Cardiac fibroblast (primary cell): ENCODE data around the gene CDK2AP2.
"Not testable (repeated sequence)": the region's sequence is repeated elsewhere in the genome, so short reads cannot be mapped to it uniquely, and the experiment has no call there.

Experiments
- DNase-seq, 2 donors: peaks; one replicate each; pipeline versions ENCODE4 v3.0.0 to v3.0.0-alpha.2; 2010; ENCODE audit warnings: low read depth in 2 of 2
- H3K4me3 ChIP-seq, 2 donors: replicated peaks in 1 of 2; 1 replicate in 1 of 2; 2 replicates in 1 of 2; pipeline ENCODE4 v1.5.1; 2011; ENCODE audit warnings: low read depth in 2 of 2, low read length in 2 of 2, mild to moderate bottlenecking in 2 of 2, moderate library complexity in 1 of 2
- TF ChIP-seq, protein P1 (sequence below): IDR thresholded peaks from one replicate; pipeline ENCODE4 v1.5.1; 2011; ENCODE audit warnings: low read depth, mild to moderate bottlenecking, low read length, inconsistent platforms

CDK2AP2 gene, protein sequence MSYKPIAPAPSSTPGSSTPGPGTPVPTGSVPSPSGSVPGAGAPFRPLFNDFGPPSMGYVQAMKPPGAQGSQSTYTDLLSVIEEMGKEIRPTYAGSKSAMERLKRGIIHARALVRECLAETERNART

GRCh38 chr11:67507864-67508485 lies at the start of gene CDK2AP2:
TSS of gene CDK2AP2 (minus strand) at chr11:67508162. CDS start at chr11:67508082, 80 bp downstream.
- peak within 1 kb of the TSS; percentile 73 to 91 for H3K4me3 ChIP-seq
- peak; percentile 100 for DNase-seq
- TF ChIP-seq, protein P1, sequence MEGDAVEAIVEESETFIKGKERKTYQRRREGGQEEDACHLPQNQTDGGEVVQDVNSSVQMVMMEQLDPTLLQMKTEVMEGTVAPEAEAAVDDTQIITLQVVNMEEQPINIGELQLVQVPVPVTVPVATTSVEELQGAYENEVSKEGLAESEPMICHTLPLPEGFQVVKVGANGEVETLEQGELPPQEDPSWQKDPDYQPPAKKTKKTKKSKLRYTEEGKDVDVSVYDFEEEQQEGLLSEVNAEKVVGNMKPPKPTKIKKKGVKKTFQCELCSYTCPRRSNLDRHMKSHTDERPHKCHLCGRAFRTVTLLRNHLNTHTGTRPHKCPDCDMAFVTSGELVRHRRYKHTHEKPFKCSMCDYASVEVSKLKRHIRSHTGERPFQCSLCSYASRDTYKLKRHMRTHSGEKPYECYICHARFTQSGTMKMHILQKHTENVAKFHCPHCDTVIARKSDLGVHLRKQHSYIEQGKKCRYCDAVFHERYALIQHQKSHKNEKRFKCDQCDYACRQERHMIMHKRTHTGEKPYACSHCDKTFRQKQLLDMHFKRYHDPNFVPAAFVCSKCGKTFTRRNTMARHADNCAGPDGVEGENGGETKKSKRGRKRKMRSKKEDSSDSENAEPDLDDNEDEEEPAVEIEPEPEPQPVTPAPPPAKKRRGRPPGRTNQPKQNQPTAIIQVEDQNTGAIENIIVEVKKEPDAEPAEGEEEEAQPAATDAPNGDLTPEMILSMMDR: no peak

DNA sequence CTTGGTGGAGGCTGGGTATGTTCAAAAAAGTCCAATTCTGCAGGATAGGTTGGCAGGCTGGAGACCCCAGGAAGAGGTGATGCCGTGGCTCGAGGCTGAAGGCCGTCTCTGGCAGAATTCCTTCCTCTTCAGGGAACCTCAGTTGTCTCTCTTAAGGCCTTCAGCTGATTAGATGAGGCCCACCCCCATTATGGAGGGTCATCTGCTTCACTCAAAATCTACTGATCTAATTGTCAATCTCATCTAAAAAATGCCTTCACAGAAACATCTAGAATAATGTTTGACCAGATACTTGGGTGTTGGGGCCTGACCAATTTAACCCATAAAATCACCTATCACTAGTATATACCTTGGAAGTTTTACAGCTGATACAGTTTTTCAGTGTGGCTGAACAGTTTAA lies 48.3 kb upstream of the CDK2AP2 start:
- no peak overlapping the region for H3K4me3 ChIP-seq
- TF ChIP-seq, protein P1: no peak
- DNase-seq: no peak

- DNase-seq, H3K4me3 ChIP-seq: not testable (repeated sequence)
Measured at GRCh38 chr11:67551697-67552096, 43.7 kb upstream of the CDK2AP2 start.

DNA sequence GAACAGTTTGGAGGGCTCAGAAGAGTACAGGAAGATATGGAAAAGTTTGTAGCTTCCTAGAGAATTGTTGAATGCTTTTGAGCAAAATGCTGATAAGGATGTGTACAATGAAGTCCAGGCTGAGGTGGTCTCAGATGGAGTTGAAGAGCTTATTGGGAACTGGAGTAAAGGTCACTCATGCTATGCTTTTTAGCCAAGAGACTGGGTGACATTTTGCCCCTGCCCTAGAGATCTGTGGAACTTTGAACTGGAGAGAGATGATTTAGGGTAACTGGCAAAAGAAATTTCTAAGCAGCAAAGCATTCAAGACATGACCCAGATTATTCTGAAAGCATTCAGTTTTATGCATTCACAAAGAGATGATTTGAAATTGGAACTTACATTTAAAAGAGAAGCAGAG lies 43.2 kb upstream of the CDK2AP2 start:
- no peak for DNase-seq
- TF ChIP-seq, protein P1: no peak
- H3K4me3 ChIP-seq: no peak overlapping the region

GRCh38 chr11:67548555-67549110 lies 40.7 kb upstream of the CDK2AP2 start:
- DNase-seq: no peak
- TF ChIP-seq, protein P1: no peak
- H3K4me3 ChIP-seq: no peak overlapping the region

DNA sequence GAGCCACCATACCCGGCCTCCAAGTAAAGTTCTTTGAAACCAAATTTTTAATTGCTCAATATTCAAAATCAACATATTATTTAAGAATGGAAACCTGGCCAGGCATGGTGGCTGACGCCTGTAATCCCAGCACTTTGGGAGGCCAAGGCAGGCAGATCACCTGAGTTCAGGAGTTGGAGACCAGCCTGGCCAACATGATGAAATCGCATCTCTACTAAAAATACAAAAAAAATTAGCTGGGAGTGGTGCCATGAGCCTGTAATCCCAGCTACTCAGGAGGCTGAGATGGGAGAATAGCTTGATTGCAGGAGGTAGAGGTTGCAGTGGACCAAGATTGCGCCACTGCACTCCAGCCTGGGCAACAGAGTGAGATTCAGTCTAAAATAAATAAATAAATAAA lies 40.1 kb upstream of the CDK2AP2 start:
- H3K4me3 ChIP-seq, DNase-seq: not testable (repeated sequence)

DNA sequence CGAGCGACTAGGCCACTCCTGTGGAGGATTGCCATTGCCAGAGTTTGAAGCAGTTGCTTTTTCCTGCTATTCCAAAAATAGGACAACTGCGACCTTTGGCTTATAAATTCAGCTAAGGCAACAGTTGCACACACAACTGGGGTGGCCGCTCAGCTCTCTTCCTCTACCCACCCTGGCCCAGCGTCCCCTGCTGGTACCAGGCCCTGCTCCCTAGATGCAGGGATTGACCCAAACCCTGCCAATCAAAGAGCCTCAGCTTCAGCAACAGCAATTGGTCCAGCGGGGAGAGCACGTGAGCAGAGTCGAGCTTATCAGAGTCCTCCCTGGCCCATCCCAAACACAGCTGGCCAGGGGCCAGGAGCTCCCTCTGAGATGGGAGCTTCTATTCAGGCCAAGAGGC lies 37.3 kb upstream of the CDK2AP2 start:
- TF ChIP-seq, protein P1: no peak
- no peak for DNase-seq
- H3K4me3 ChIP-seq: no peak overlapping the region
